ENCODE results near the gene FYB1.

FYB1 gene

GRCh38 chr5:39132792-39133191 lies 86.6 kb downstream of the FYB1 start:
- in situ Hi-C loops (cut with MboI; ENCODE audit: low sequenced_read_pairs), result no loop called here

- in situ Hi-C loops (cut with MboI; ENCODE audit: low sequenced_read_pairs), result no loop called here
Measured at GRCh38 chr5:39132128-39132447, 87.3 kb downstream of the FYB1 start.

- in situ Hi-C loops (cut with MboI; ENCODE audit: low sequenced_read_pairs), result no loop called here
Measured at GRCh38 chr5:39131210-39132127, 87.9 kb downstream of the FYB1 start.

- in situ Hi-C loops (cut with MboI; ENCODE audit: low sequenced_read_pairs), result no loop called here
Measured at GRCh38 chr5:39130716-39131115, 88.6 kb downstream of the FYB1 start.

GRCh38 chr5:39121922-39122321 lies 97.4 kb downstream of the FYB1 start:
- in situ Hi-C loops (cut with MboI; ENCODE audit: low sequenced_read_pairs), result no loop called here

- in situ Hi-C loops (cut with MboI; ENCODE audit: low sequenced_read_pairs), result no loop called here
Measured at GRCh38 chr5:39121315-39121714, 98.0 kb downstream of the FYB1 start.

GRCh38 chr5:39120052-39120420 lies 99.3 kb downstream of the FYB1 start:
- in situ Hi-C loops (cut with MboI; ENCODE audit: low sequenced_read_pairs), result no loop called here

- in situ Hi-C loops (cut with MboI; ENCODE audit: low sequenced_read_pairs), result no loop called here
Measured at GRCh38 chr5:39119404-39120051, 99.8 kb downstream of the FYB1 start.

- in situ Hi-C loops (cut with MboI; ENCODE audit: low sequenced_read_pairs), result no loop called here
Measured at GRCh38 chr5:39118638-39119037, 100.7 kb downstream of the FYB1 start.

GRCh38 chr5:39117401-39117800 lies 102.0 kb downstream of the FYB1 start:
- in situ Hi-C loops (cut with MboI; ENCODE audit: low sequenced_read_pairs), result no loop called here

- in situ Hi-C loops (cut with MboI; ENCODE audit: low sequenced_read_pairs), result no loop called here
Measured at GRCh38 chr5:39116344-39117170, 102.8 kb downstream of the FYB1 start.

- in situ Hi-C loops (cut with MboI; ENCODE audit: low sequenced_read_pairs), result no loop called here
Measured at GRCh38 chr5:39115644-39116343, 103.6 kb downstream of the FYB1 start.

GRCh38 chr5:39114155-39114554 lies 105.2 kb downstream of the FYB1 start:
- in situ Hi-C loops (cut with MboI; ENCODE audit: low sequenced_read_pairs), result no loop called here

GRCh38 chr5:39113354-39113953 lies 105.9 kb downstream of the FYB1 start:
- in situ Hi-C loops (cut with MboI; ENCODE audit: low sequenced_read_pairs), result no loop called here

- in situ Hi-C loops (cut with MboI; ENCODE audit: low sequenced_read_pairs), result no loop called here
Measured at GRCh38 chr5:39109606-39110005, 109.8 kb downstream of the FYB1 start.

- in situ Hi-C loops (cut with MboI; ENCODE audit: low sequenced_read_pairs), result no loop called here
Measured at GRCh38 chr5:39108987-39109386, 110.4 kb downstream of the FYB1 start.

- in situ Hi-C loops (cut with MboI; ENCODE audit: low sequenced_read_pairs), result no loop called here
Measured at GRCh38 chr5:39107350-39107749, 112.0 kb downstream of the FYB1 start.

- in situ Hi-C loops (cut with MboI; ENCODE audit: low sequenced_read_pairs), result no loop called here
Measured at GRCh38 chr5:39106322-39106721, 113.0 kb downstream of the FYB1 start.

- in situ Hi-C loops (cut with MboI; ENCODE audit: low sequenced_read_pairs), result no loop called here
Measured at GRCh38 chr5:39104221-39104620, 115.1 kb downstream of the FYB1 start.

GRCh38 chr5:39102684-39103155 lies 116.6 kb downstream of the FYB1 start:
- in situ Hi-C loops (cut with MboI; ENCODE audit: low sequenced_read_pairs), result no loop called here
